Astrocyte (in vitro differentiated cells and primary cell): Measurements from ENCODE around the gene MATN1. TPM values are rescaled to one million over a fixed set of nuclear protein-coding genes. Genes with fewer than 3 reads are reported as not detected.
A peak's percentile ranks its signal among the peaks of the same experiment; 100 is the strongest.

ENCODE experiments used
- DNase-seq: peaks from one replicate; pipeline ENCODE4 v3.0.0-alpha.2; 2010; ENCODE audit warnings: low read depth
- FAIRE-seq: peaks from 2 replicates; lab custom pipeline; 2011; peaks lifted over from hg19 to GRCh38; lab: Jason Lieb, UNC
- H2AFZ ChIP-seq: 2 replicates; pipeline ENCODE4 v1.6.0; 2012; ENCODE audit warnings: low read depth, low read length, inconsistent platforms
- H3K27ac ChIP-seq: 2 replicates; pipeline ENCODE4 v1.5.1; 2011; ENCODE audit warnings: low read depth, low read length, inconsistent platforms
- H3K27me3 ChIP-seq: 2 replicates; pipeline ENCODE4 v1.6.0; 2011; ENCODE audit warnings: low read length, inconsistent platforms; ENCODE audit not compliant: insufficient read depth
- H3K36me3 ChIP-seq: 2 replicates; pipeline ENCODE4 v1.5.1; 2011; ENCODE audit warnings: low read length, inconsistent platforms; ENCODE audit not compliant: insufficient read depth
- H3K4me1 ChIP-seq: 2 replicates; pipeline ENCODE4 v1.5.1; 2011; ENCODE audit warnings: low read length, inconsistent platforms; ENCODE audit not compliant: insufficient read depth
- H3K4me2 ChIP-seq: 2 replicates; pipeline ENCODE4 v1.6.0; 2012; ENCODE audit warnings: low read length, inconsistent platforms
- H3K4me3 ChIP-seq: 2 replicates; pipeline ENCODE4 v1.5.1; 2011; ENCODE audit warnings: low read depth, mild to moderate bottlenecking, low read length, inconsistent platforms; ENCODE audit not compliant: insufficient read depth
- H3K79me2 ChIP-seq: 2 replicates; pipeline ENCODE4 v1.6.0; 2012; ENCODE audit warnings: mild to moderate bottlenecking, low read length, inconsistent platforms; ENCODE audit not compliant: insufficient read depth
- H3K9ac ChIP-seq: 2 replicates; pipeline ENCODE4 v1.6.0; 2012; ENCODE audit warnings: mild to moderate bottlenecking, low read length, inconsistent platforms
- H3K9me3 ChIP-seq: 2 replicates; pipeline ENCODE4 v1.5.1; 2012; ENCODE audit warnings: low read depth, mild to moderate bottlenecking, low read length, inconsistent platforms; ENCODE audit not compliant: insufficient read depth
- H4K20me1 ChIP-seq: 2 replicates; pipeline ENCODE4 v1.6.0; 2012; ENCODE audit warnings: low read length, inconsistent platforms; ENCODE audit not compliant: insufficient read depth
- H3K27ac Mint-ChIP-seq: one replicate; pipeline ENCODE4 v1.8.0; 2021; ENCODE audit warnings: mild to moderate bottlenecking, mixed read lengths; ENCODE audit not compliant: unreplicated experiment
- H3K27me3 Mint-ChIP-seq: one replicate; pipeline ENCODE4 v1.8.0; 2021; ENCODE audit warnings: low read depth, mixed read lengths; ENCODE audit not compliant: unreplicated experiment
- H3K36me3 Mint-ChIP-seq: one replicate; pipeline ENCODE4 v1.8.0; 2021; ENCODE audit warnings: low read depth, mixed read lengths; ENCODE audit not compliant: unreplicated experiment
- H3K4me1 Mint-ChIP-seq: one replicate; pipeline ENCODE4 v1.8.0; 2021; ENCODE audit warnings: low read depth, mixed read lengths; ENCODE audit not compliant: unreplicated experiment
- H3K4me3 Mint-ChIP-seq: one replicate; pipeline ENCODE4 v1.8.0; 2021; ENCODE audit warnings: mild to moderate bottlenecking, moderate library complexity, mixed read lengths; ENCODE audit not compliant: unreplicated experiment
- H3K9me3 Mint-ChIP-seq: one replicate; pipeline ENCODE4 v1.8.0; 2021; ENCODE audit warnings: mild to moderate bottlenecking, mixed read lengths; ENCODE audit not compliant: unreplicated experiment
- CTCF ChIP-seq: IDR thresholded peaks from 2 replicates; pipeline ENCODE4 v1.5.1; 2011; ENCODE audit warnings: low read depth, mild to moderate bottlenecking, inconsistent platforms, low read length, moderate library complexity; ENCODE audit not compliant: insufficient read depth
- EZH2 ChIP-seq: IDR thresholded peaks from 2 replicates; pipeline ENCODE4 v1.6.1; 2012; ENCODE audit warnings: mild to moderate bottlenecking, low read length, inconsistent platforms; ENCODE audit not compliant: insufficient read depth
- total RNA-seq: library from RNA; stranded (reverse); gene quantifications from 2 replicates; pipeline ENCODE4 v1.2.1, GENCODE V29; 2021

MATN1 gene
- total RNA-seq, 1 donor from 2014 or later = 0.32 TPM

GRCh38 chr1:30725450-30726095 lies 2.2 kb upstream of the MATN1 start:
- Histone ChIP-seq H3K27ac (no peak overlapping the region), H2AFZ (no peak overlapping the region), H3K36me3 (no peaks in the 10 kb centered on the region), H3K4me3 (no peak overlapping the region), H3K9ac (no peak overlapping the region), H4K20me1 (no peaks in the 10 kb centered on the region), H3K27me3 (no peaks in the 10 kb centered on the region), H3K9me3 (no peaks in the 10 kb centered on the region), H3K4me2 (no peak overlapping the region), H3K4me1 (peaks cover 8% of the 10 kb centered on the region), H3K79me2 (no peaks in the 10 kb centered on the region)
- TF ChIP-seq EZH2 (no peak), CTCF (no peak)
- H3K27ac Mint-ChIP-seq = peak overlapping the region; percentile 31
- no peaks in the 10 kb centered on the region for H3K9me3 Mint-ChIP-seq
- FAIRE-seq (no peak), DNase-seq (no peak)
- H3K4me1 Mint-ChIP-seq = peaks cover 10% of the 10 kb centered on the region
- no peaks in the 10 kb centered on the region for H3K36me3 Mint-ChIP-seq
- H3K4me3 Mint-ChIP-seq = no peak overlapping the region
- peaks cover 3% of the 10 kb centered on the region for H3K27me3 Mint-ChIP-seq

- peak overlapping the region; percentile 31 for H3K27ac Mint-ChIP-seq
- peaks cover 10% of the 10 kb centered on the region for H3K4me1 Mint-ChIP-seq
- H3K4me3 ChIP-seq = no peak overlapping the region
- H3K27ac ChIP-seq = no peak overlapping the region
- H3K4me3 Mint-ChIP-seq = no peak overlapping the region
- peaks cover under 1% of the 10 kb centered on the region for H4K20me1 ChIP-seq
- peaks cover 8% of the 10 kb centered on the region for H3K4me1 ChIP-seq
- no peaks in the 10 kb centered on the region for H3K36me3 ChIP-seq
- H3K9me3 ChIP-seq = no peaks in the 10 kb centered on the region
- H3K9ac ChIP-seq = no peak overlapping the region
- H3K36me3 Mint-ChIP-seq = no peaks in the 10 kb centered on the region
- H3K9me3 Mint-ChIP-seq = no peaks in the 10 kb centered on the region
- H3K27me3 ChIP-seq = no peaks in the 10 kb centered on the region
- H3K27me3 Mint-ChIP-seq = peaks cover 3% of the 10 kb centered on the region
- TF ChIP-seq CTCF (no peak), EZH2 (no peak)
- FAIRE-seq (no peak), DNase-seq (no peak)
- H2AFZ ChIP-seq = no peak overlapping the region
- H3K79me2 ChIP-seq = no peaks in the 10 kb centered on the region
- no peak overlapping the region for H3K4me2 ChIP-seq
Measured at GRCh38 chr1:30724655-30725421, 1.5 kb upstream of the MATN1 start.

GRCh38 chr1:30724175-30724574 lies 790 bp upstream of the MATN1 start:
- no peak overlapping the region for H3K9ac ChIP-seq
- H3K27me3 ChIP-seq = no peaks in the 10 kb centered on the region
- H3K4me1 Mint-ChIP-seq = peaks cover 10% of the 10 kb centered on the region
- H3K27me3 Mint-ChIP-seq = peaks cover 3% of the 10 kb centered on the region
- no peak overlapping the region for H3K27ac Mint-ChIP-seq
- H3K9me3 Mint-ChIP-seq = no peaks in the 10 kb centered on the region
- no peak overlapping the region for H2AFZ ChIP-seq
- H3K4me1 ChIP-seq = peaks cover 8% of the 10 kb centered on the region
- H3K79me2 ChIP-seq = no peaks in the 10 kb centered on the region
- peak; percentile 12 for TF ChIP-seq CTCF
- no peak for TF ChIP-seq EZH2
- no peak overlapping the region for H3K4me2 ChIP-seq
- H3K27ac ChIP-seq = no peak overlapping the region
- no peak overlapping the region for H3K4me3 ChIP-seq
- H3K36me3 Mint-ChIP-seq = no peaks in the 10 kb centered on the region
- no peaks in the 10 kb centered on the region for H3K36me3 ChIP-seq
- DNase-seq (no peak), FAIRE-seq (no peak)
- H3K4me3 Mint-ChIP-seq = no peak overlapping the region
- H3K9me3 ChIP-seq = no peaks in the 10 kb centered on the region
- peaks cover 6% of the 10 kb centered on the region for H4K20me1 ChIP-seq
